ENCODE measurements around the gene MAN1A2.

MAN1A2 gene

GRCh38 chr1:117541585-117541984 lies 174.3 kb downstream of the MAN1A2 start:
- H3K23ac ChIP-seq (ENCODE audit: low read length) = no peak overlapping the region
- no peaks in the 10 kb centered on the region for H3K9me3 ChIP-seq (ENCODE audit: insufficient read depth, low read depth, low read length)
- H3K27me3 ChIP-seq (ENCODE audit: insufficient read depth, low read length) = no peaks in the 10 kb centered on the region
- no peak overlapping the region for H3K14ac ChIP-seq (ENCODE audit: low read length)
- no peak overlapping the region for H3K18ac ChIP-seq (ENCODE audit: low read length)
- H4K8ac ChIP-seq (ENCODE audit: low read depth, low read length) = no peak overlapping the region
- H2AFZ ChIP-seq (ENCODE audit: insufficient read depth, low read length, poor library complexity) = no peak overlapping the region
- no peak for DNase-seq
- no peak overlapping the region for H3K4me2 ChIP-seq (ENCODE audit: low read length)
- no peak overlapping the region for H3K9ac ChIP-seq (ENCODE audit: low read length)
- H3K4me3 ChIP-seq (ENCODE audit: low read depth, low read length) = no peak overlapping the region
- WGBS (ENCODE audit: extremely low coverage, insufficient coverage, insufficient read length) = no CpG with 5 or more reads among the region's 5 CpGs
- no peaks in the 10 kb centered on the region for H3K79me1 ChIP-seq (ENCODE audit: low read length)
- no peak overlapping the region for H4K12ac ChIP-seq (ENCODE audit: low read depth, low read length)
- no peaks in the 10 kb centered on the region for H3K79me2 ChIP-seq (ENCODE audit: control insufficient read depth, insufficient read depth, low read length, poor library complexity)
- H3K4me1 ChIP-seq (ENCODE audit: control insufficient read depth in 1 of 2, insufficient read depth in 2 of 2, low read length in 2 of 2) = peaks cover 2 to 4% of the 10 kb centered on the region in 2 experiments
- H2BK12ac ChIP-seq (ENCODE audit: low read length) = no peak overlapping the region
- no peaks in the 10 kb centered on the region for H3K36me3 ChIP-seq (ENCODE audit: control insufficient read depth in 1 of 2, insufficient read depth in 2 of 2, low read length in 2 of 2)
- no peak overlapping the region for H2BK120ac ChIP-seq (ENCODE audit: insufficient read depth, low read length, poor library complexity)
- no peak overlapping the region for H3K4ac ChIP-seq (ENCODE audit: low read depth, low read length)
- no peak overlapping the region for H2AK5ac ChIP-seq (ENCODE audit: low read length)
- H4K91ac ChIP-seq (ENCODE audit: low read depth, low read length) = no peak overlapping the region
- H2BK5ac ChIP-seq (ENCODE audit: low read depth, low read length, poor library complexity) = no peak overlapping the region
- H3K27ac ChIP-seq (ENCODE audit: low read depth, low read length) = no peak overlapping the region

DNA sequence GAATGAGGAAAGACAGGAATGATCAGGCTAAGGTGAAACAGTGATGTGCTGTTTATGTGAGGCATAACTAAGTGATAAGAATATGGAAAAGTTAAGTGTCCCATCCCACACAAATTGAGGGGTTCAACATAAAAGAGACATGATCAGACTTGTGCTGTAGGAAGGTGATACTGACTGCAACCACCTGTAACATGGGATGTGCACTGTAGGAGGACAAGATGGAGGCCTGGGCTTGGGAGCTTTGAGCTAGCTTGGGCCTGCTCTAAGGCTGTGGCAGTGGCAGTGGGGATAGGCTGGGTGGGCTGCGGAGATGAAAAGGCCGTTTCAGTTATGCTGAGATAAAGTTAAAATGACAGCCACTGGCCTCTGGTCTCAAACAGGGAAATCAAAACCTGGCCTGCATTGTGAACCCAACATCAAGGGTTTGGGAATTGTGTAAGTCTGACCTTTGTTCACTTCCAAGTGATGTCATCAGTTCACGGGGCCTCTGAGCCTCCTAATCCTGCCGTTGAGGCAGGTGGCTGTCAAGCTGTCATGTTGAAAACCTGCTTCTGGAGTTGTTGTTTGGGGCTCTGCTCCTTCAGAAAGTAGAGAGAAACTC lies 177.4 kb downstream of the MAN1A2 start:
- no peak overlapping the region for H2BK5ac ChIP-seq (ENCODE audit: low read depth, low read length, poor library complexity)
- H3K79me1 ChIP-seq (ENCODE audit: low read length) = no peaks in the 10 kb centered on the region
- no peak overlapping the region for H2BK120ac ChIP-seq (ENCODE audit: insufficient read depth, low read length, poor library complexity)
- H3K79me2 ChIP-seq (ENCODE audit: control insufficient read depth, insufficient read depth, low read length, poor library complexity) = no peaks in the 10 kb centered on the region
- no peak overlapping the region for H3K14ac ChIP-seq (ENCODE audit: low read length)
- H3K36me3 ChIP-seq (ENCODE audit: control insufficient read depth in 1 of 2, insufficient read depth in 2 of 2, low read length in 2 of 2) = no peaks in the 10 kb centered on the region
- no peak for DNase-seq
- H4K12ac ChIP-seq (ENCODE audit: low read depth, low read length) = no peak overlapping the region
- no peak overlapping the region for H4K8ac ChIP-seq (ENCODE audit: low read depth, low read length)
- no peak overlapping the region for H3K23ac ChIP-seq (ENCODE audit: low read length)
- no peaks in the 10 kb centered on the region for H3K9me3 ChIP-seq (ENCODE audit: insufficient read depth, low read depth, low read length)
- H3K4me2 ChIP-seq (ENCODE audit: low read length) = no peak overlapping the region
- H4K91ac ChIP-seq (ENCODE audit: low read depth, low read length) = no peak overlapping the region
- H3K27me3 ChIP-seq (ENCODE audit: insufficient read depth, low read length) = no peaks in the 10 kb centered on the region
- no peak overlapping the region for H3K4ac ChIP-seq (ENCODE audit: low read depth, low read length)
- no peak overlapping the region for H2BK12ac ChIP-seq (ENCODE audit: low read length)
- H2AFZ ChIP-seq (ENCODE audit: insufficient read depth, low read length, poor library complexity) = no peak overlapping the region
- no peak overlapping the region for H3K18ac ChIP-seq (ENCODE audit: low read length)
- H3K9ac ChIP-seq (ENCODE audit: low read length) = no peak overlapping the region
- H3K4me1 ChIP-seq (ENCODE audit: control insufficient read depth in 1 of 2, insufficient read depth in 2 of 2, low read length in 2 of 2) = peaks cover 2 to 4% of the 10 kb centered on the region in 2 experiments
- H3K4me3 ChIP-seq (ENCODE audit: low read depth, low read length) = no peak overlapping the region
- no peak overlapping the region for H2AK5ac ChIP-seq (ENCODE audit: low read length)
- no peak overlapping the region for H3K27ac ChIP-seq (ENCODE audit: low read depth, low read length)
- WGBS (ENCODE audit: extremely low coverage, insufficient coverage, insufficient read length) = no CpG with 5 or more reads among the region's 4 CpGs

DNA sequence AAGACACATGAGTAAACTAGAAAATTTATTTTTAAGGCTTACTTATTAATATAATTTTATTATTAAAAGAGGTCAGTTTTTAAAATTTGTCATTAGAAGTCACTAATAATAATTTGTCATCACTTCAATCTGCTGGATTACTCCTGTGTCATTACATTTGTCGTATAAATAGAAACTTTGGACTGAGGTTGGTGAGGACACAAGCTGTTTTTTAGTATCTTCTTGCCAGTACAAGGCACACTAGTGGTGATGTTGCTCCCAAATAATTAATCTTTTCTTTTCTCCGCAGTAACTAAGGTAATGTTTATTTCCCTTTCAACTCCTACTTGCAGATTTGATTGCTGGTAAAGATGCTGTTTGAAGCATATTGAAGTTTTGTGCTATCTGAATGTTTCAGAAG lies 179.2 kb downstream of the MAN1A2 start:
- no peak overlapping the region for H2BK12ac ChIP-seq (ENCODE audit: low read length)
- no peak overlapping the region for H2BK5ac ChIP-seq (ENCODE audit: low read depth, low read length, poor library complexity)
- H3K27me3 ChIP-seq (ENCODE audit: insufficient read depth, low read length) = no peaks in the 10 kb centered on the region
- no peak overlapping the region for H2AFZ ChIP-seq (ENCODE audit: insufficient read depth, low read length, poor library complexity)
- peaks cover 2% of the 10 kb centered on the region in 2 experiments for H3K4me1 ChIP-seq (ENCODE audit: control insufficient read depth in 1 of 2, insufficient read depth in 2 of 2, low read length in 2 of 2)
- H3K79me1 ChIP-seq (ENCODE audit: low read length) = no peaks in the 10 kb centered on the region
- H2BK120ac ChIP-seq (ENCODE audit: insufficient read depth, low read length, poor library complexity) = no peak overlapping the region
- H3K9ac ChIP-seq (ENCODE audit: low read length) = no peak overlapping the region
- WGBS (ENCODE audit: extremely low coverage, insufficient coverage, insufficient read length) = no CpG with 5 or more reads among the region's 2 CpGs
- no peak overlapping the region for H2AK5ac ChIP-seq (ENCODE audit: low read length)
- no peak overlapping the region for H3K18ac ChIP-seq (ENCODE audit: low read length)
- no peak for DNase-seq
- no peaks in the 10 kb centered on the region for H3K9me3 ChIP-seq (ENCODE audit: insufficient read depth, low read depth, low read length)
- H3K4me2 ChIP-seq (ENCODE audit: low read length) = no peak overlapping the region
- H3K79me2 ChIP-seq (ENCODE audit: control insufficient read depth, insufficient read depth, low read length, poor library complexity) = no peaks in the 10 kb centered on the region
- H4K8ac ChIP-seq (ENCODE audit: low read depth, low read length) = no peak overlapping the region
- no peak overlapping the region for H3K4ac ChIP-seq (ENCODE audit: low read depth, low read length)
- no peak overlapping the region for H3K27ac ChIP-seq (ENCODE audit: low read depth, low read length)
- no peak overlapping the region for H3K23ac ChIP-seq (ENCODE audit: low read length)
- no peak overlapping the region for H3K14ac ChIP-seq (ENCODE audit: low read length)
- H3K4me3 ChIP-seq (ENCODE audit: low read depth, low read length) = no peak overlapping the region
- H3K36me3 ChIP-seq (ENCODE audit: control insufficient read depth in 1 of 2, insufficient read depth in 2 of 2, low read length in 2 of 2) = no peaks in the 10 kb centered on the region
- H4K91ac ChIP-seq (ENCODE audit: low read depth, low read length) = no peak overlapping the region
- no peak overlapping the region for H4K12ac ChIP-seq (ENCODE audit: low read depth, low read length)

- Histone ChIP-seq H3K4me3 (ENCODE audit: low read depth, low read length) (no peak overlapping the region), H2BK12ac (ENCODE audit: low read length) (no peak overlapping the region), H3K36me3 (ENCODE audit: control insufficient read depth in 1 of 2, insufficient read depth in 2 of 2, low read length in 2 of 2) (no peaks in the 10 kb centered on the region), H3K79me2 (ENCODE audit: control insufficient read depth, insufficient read depth, low read length, poor library complexity) (no peaks in the 10 kb centered on the region), H3K14ac (ENCODE audit: low read length) (no peak overlapping the region), H2BK120ac (ENCODE audit: insufficient read depth, low read length, poor library complexity) (no peak overlapping the region), H3K4me1 (ENCODE audit: control insufficient read depth in 1 of 2, insufficient read depth in 2 of 2, low read length in 2 of 2) (no peaks in the 10 kb centered on the region), H3K27ac (ENCODE audit: low read depth, low read length) (no peak overlapping the region), H4K12ac (ENCODE audit: low read depth, low read length) (no peak overlapping the region), H3K18ac (ENCODE audit: low read length) (no peak overlapping the region), H3K4me2 (ENCODE audit: low read length) (no peak overlapping the region), H2AFZ (ENCODE audit: insufficient read depth, low read length, poor library complexity) (no peak overlapping the region), H3K27me3 (ENCODE audit: insufficient read depth, low read length) (no peaks in the 10 kb centered on the region), H2BK5ac (ENCODE audit: low read depth, low read length, poor library complexity) (no peak overlapping the region), H2AK5ac (ENCODE audit: low read length) (no peak overlapping the region), H3K79me1 (ENCODE audit: low read length) (no peaks in the 10 kb centered on the region), H3K23ac (ENCODE audit: low read length) (no peak overlapping the region), H3K4ac (ENCODE audit: low read depth, low read length) (no peak overlapping the region), H4K91ac (ENCODE audit: low read depth, low read length) (no peak overlapping the region), H3K9me3 (ENCODE audit: insufficient read depth, low read depth, low read length) (no peaks in the 10 kb centered on the region), H4K8ac (ENCODE audit: low read depth, low read length) (no peak overlapping the region), H3K9ac (ENCODE audit: low read length) (no peak overlapping the region)
- DNase-seq = no peak
These were observed 186.2 kb downstream of the MAN1A2 start for GRCh38 chr1:117553471-117553870.
